DOHH2 (cell line): ENCODE data around the gene MST1.

ENCODE experiments used
- H3F3A ChIP-seq: fragments of 200-600 bp; sonication (generic), shearing (Covaris generic); 2 replicates; pipeline ENCODE4 v1.6.0; 2016; ENCODE audit warnings: antibody characterized with exemption, mild to moderate bottlenecking; ENCODE audit not compliant: control insufficient read depth, insufficient read depth
- H3K27ac ChIP-seq: fragments of 200-600 bp; sonication (generic); 2 replicates; pipeline ENCODE4 v1.5.1; 2014; ENCODE audit warnings: low read depth, mild to moderate bottlenecking, low read length, moderate library complexity
- H3K27me3 ChIP-seq: fragments of 200-600 bp; sonication (generic); 2 replicates; pipeline ENCODE4 v1.6.1; 2014; ENCODE audit warnings: mild to moderate bottlenecking, low read length, mixed read lengths; ENCODE audit not compliant: control insufficient read depth
- H3K36me3 ChIP-seq: fragments of 200-600 bp; sonication (generic); 2 replicates; pipeline ENCODE4 v1.6.1; 2014; ENCODE audit warnings: mild to moderate bottlenecking, low read length, moderate library complexity, mixed read lengths; ENCODE audit not compliant: control insufficient read depth
- H3K4me1 ChIP-seq: fragments of 200-600 bp; sonication (generic); 2 replicates; pipeline ENCODE4 v1.6.1; 2014; ENCODE audit warnings: mild to moderate bottlenecking, low read length, mixed read lengths; ENCODE audit not compliant: control insufficient read depth
- H3K4me2 ChIP-seq: fragments of 200-600 bp; sonication (generic); 2 replicates; pipeline ENCODE4 v1.6.0; 2014; ENCODE audit warnings: mild to moderate bottlenecking, low read length, moderate library complexity
- H3K4me3 ChIP-seq: fragments of 200-600 bp; sonication (generic); 2 replicates; pipeline ENCODE4 v1.5.1; 2014; ENCODE audit warnings: mild to moderate bottlenecking, low read length, mixed read lengths
- H3K79me2 ChIP-seq: fragments of 200-600 bp; sonication (generic); 2 replicates; pipeline ENCODE4 v1.6.1; 2014; ENCODE audit warnings: mild to moderate bottlenecking, low read length, mixed read lengths; ENCODE audit not compliant: control insufficient read depth
- H3K9me2 ChIP-seq: fragments of 200-600 bp; sonication (generic); replicated peaks from 2 replicates; pipeline ENCODE4 v1.6.1; 2014; ENCODE audit warnings: mild to moderate bottlenecking, low read length, mixed read lengths; ENCODE audit not compliant: control insufficient read depth
- H3K9me3 ChIP-seq: fragments of 200-600 bp; sonication (generic); 2 replicates; pipeline ENCODE4 v1.6.1; 2014; ENCODE audit warnings: antibody characterized with exemption, low read length, mixed read lengths; ENCODE audit not compliant: control insufficient read depth, insufficient read depth
- H4K20me1 ChIP-seq: fragments of 200-600 bp; sonication (generic); 2 replicates; pipeline ENCODE4 v1.6.0; 2014; ENCODE audit warnings: low read depth, mild to moderate bottlenecking, antibody characterized with exemption, low read length, moderate library complexity; ENCODE audit not compliant: control insufficient read depth, insufficient read depth
- CTCF ChIP-seq: fragments of 200-600 bp; sonication (generic); IDR thresholded peaks from one replicate; pipeline ENCODE4 v1.5.1; 2014; ENCODE audit warnings: antibody characterized with exemption, mild to moderate bottlenecking, low read depth, low read length; ENCODE audit not compliant: poor library complexity, severe bottlenecking
- EZH2phosphoT487 ChIP-seq: fragments of 200-600 bp; sonication (generic); IDR thresholded peaks from 2 replicates; pipeline ENCODE4 v1.6.1; 2017; ENCODE audit warnings: borderline replicate concordance, mild to moderate bottlenecking, antibody characterized with exemption, low read length, moderate library complexity, mixed read lengths

The MST1 gene

DNA sequence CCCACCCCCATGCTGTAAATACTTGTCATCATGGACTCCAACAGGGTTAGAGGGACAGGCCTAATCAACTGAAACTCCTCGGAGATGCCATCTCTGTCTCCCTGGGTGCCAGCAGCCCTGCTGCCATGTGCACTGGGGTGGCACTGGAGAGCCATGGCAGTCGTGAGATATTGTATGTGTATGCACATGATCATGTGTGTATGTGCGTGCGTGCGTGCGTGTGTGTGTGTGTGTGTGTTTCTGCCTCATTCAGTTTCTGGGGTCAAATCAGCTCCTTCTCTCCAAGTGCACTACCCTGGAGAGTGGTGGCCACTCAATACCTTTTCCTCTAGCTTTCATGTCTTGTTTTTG is 18.4 kb downstream of the MST1 start:
- H3K9me3 ChIP-seq: no peaks in the 10 kb centered on the region
- TF ChIP-seq CTCF (no peak), EZH2phosphoT487 (no peak)
- peaks cover 14% of the 10 kb centered on the region for H3K36me3 ChIP-seq
- no peaks in the 10 kb centered on the region for H4K20me1 ChIP-seq
- H3F3A ChIP-seq: peaks cover 5% of the 10 kb centered on the region
- H3K4me3 ChIP-seq: no peak overlapping the region
- no peaks in the 10 kb centered on the region for H3K27me3 ChIP-seq
- no peak overlapping the region for H3K4me2 ChIP-seq
- no peak overlapping the region for H3K27ac ChIP-seq
- peaks cover 18% of the 10 kb centered on the region for H3K4me1 ChIP-seq
- peaks cover 31% of the 10 kb centered on the region for H3K79me2 ChIP-seq
- no peaks in the 10 kb centered on the region for H3K9me2 ChIP-seq

DNA sequence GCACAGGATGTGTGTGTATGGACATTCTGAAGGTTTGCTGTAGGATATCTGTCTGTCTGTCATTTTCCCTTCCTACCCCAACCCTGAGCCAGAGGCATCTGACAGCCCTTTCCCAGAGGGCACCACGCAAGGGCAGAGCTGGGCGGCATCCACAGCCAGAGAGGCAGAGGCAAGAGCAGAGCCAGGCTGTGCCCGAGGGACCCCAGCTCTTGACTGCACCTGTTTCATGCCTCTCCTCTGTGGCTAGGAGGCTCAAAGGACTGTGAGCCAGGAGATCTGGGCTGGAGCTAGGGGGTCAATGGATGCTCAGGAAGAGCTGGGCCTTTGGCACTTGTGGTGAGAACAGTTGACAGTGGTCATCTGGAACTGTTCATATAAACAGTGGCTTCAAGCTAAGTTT is 19.9 kb downstream of the MST1 start:
- H3K79me2 ChIP-seq: peaks cover 16% of the 10 kb centered on the region
- TF ChIP-seq EZH2phosphoT487 (no peak), CTCF (no peak)
- no peak overlapping the region for H3K4me2 ChIP-seq
- peaks cover 5% of the 10 kb centered on the region for H3F3A ChIP-seq
- H3K36me3 ChIP-seq: peaks cover 4% of the 10 kb centered on the region
- H3K4me3 ChIP-seq: no peak overlapping the region
- H4K20me1 ChIP-seq: no peaks in the 10 kb centered on the region
- no peaks in the 10 kb centered on the region for H3K27me3 ChIP-seq
- no peaks in the 10 kb centered on the region for H3K9me2 ChIP-seq
- H3K4me1 ChIP-seq: peaks cover 8% of the 10 kb centered on the region
- H3K9me3 ChIP-seq: no peaks in the 10 kb centered on the region
- H3K27ac ChIP-seq: no peak overlapping the region

DNA sequence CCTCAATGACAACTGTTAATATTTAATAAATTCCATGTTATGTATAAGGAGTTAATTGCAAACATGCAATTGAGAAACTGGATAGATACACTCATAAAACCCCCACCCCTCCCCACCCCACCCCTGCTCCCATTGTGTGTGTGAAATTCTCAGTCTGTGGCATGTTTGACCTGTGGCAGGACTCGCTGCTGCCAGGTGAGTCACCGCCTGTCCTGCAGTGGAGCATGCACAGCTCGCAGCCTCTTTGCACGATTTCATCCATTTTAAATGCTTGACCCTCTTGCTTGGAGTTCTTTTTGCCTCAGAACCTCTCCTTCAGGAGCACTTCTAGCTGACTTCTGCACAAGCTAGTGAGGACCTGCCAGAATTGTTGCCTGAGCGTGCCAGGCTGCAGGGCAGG is 20.4 kb downstream of the MST1 start:
- no peak overlapping the region for H3K4me2 ChIP-seq
- no peak overlapping the region for H3K4me3 ChIP-seq
- H3K27me3 ChIP-seq: no peaks in the 10 kb centered on the region
- no peaks in the 10 kb centered on the region for H3K9me3 ChIP-seq
- H3F3A ChIP-seq: peaks cover 5% of the 10 kb centered on the region
- H3K4me1 ChIP-seq: peaks cover 8% of the 10 kb centered on the region
- H3K36me3 ChIP-seq: peaks cover 4% of the 10 kb centered on the region
- TF ChIP-seq EZH2phosphoT487: no peak
- no peak for TF ChIP-seq CTCF
- H3K27ac ChIP-seq: no peak overlapping the region
- no peaks in the 10 kb centered on the region for H4K20me1 ChIP-seq
- no peaks in the 10 kb centered on the region for H3K9me2 ChIP-seq
- H3K79me2 ChIP-seq: peaks cover 15% of the 10 kb centered on the region

DNA sequence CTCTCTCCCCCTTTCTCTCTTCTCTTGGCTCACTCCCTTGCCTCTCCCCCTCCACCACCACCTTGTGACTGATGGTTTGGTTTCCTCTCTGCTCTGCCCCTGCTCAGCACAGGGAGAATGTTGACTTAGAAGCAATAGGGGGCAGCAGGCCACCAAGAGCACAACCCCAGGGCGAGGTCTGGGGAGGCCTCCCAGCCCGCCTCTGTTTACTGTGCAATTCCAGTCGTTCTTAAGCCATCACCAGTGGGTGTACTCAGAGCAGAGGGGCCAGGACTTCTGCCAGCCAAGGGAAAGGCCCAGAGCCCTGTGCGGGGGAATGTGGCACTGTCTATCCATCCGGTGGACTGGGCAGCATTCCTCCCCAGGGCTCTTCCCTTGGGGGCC is 20.9 kb downstream of the MST1 start:
- no peak overlapping the region for H3K27ac ChIP-seq

More for the DNA sequence above, 20.9 kb downstream of the MST1 start:
- no peaks in the 10 kb centered on the region for H3K9me2 ChIP-seq
- no peaks in the 10 kb centered on the region for H3K9me3 ChIP-seq
- H3K4me1 ChIP-seq: peaks cover 8% of the 10 kb centered on the region
- no peak overlapping the region for H3K4me3 ChIP-seq
- peaks cover 5% of the 10 kb centered on the region for H3F3A ChIP-seq
- H3K27me3 ChIP-seq: no peaks in the 10 kb centered on the region
- H3K36me3 ChIP-seq: peaks cover 3% of the 10 kb centered on the region
- H3K79me2 ChIP-seq: peaks cover 13% of the 10 kb centered on the region
- H3K4me2 ChIP-seq: no peak overlapping the region
- TF ChIP-seq EZH2phosphoT487: no peak
- peak; percentile 18 for TF ChIP-seq CTCF
- no peaks in the 10 kb centered on the region for H4K20me1 ChIP-seq
